AG04450 (cell line): Measurements from ENCODE around the gene PNPLA5. TPM values are rescaled to one million over a fixed set of nuclear protein-coding genes. Genes with fewer than 3 reads are reported as not detected.
"Not testable (repeated sequence)": the region's sequence is repeated elsewhere in the genome, so short reads cannot be mapped to it uniquely, and the experiment has no call there.

Experiments
- CTCF ChIA-PET: fragments of 300-600, 350-600 bp; formaldehyde crosslinking; extraction: SDS; loops from one replicate; lab custom pipeline; 2022; ENCODE audit warnings: antibody characterized with exemption, inconsistent platforms; lab: Charles Lee
- POLR2A ChIA-PET: fragments of 350-600 bp; formaldehyde crosslinking; extraction: SDS; loops from one replicate; lab custom pipeline; 2021; ENCODE audit warnings: antibody characterized with exemption, inconsistent platforms; lab: Yijun Ruan, JAX
- DNase-seq: peaks from one replicate; pipeline ENCODE4 v3.0.0-alpha.2; 2011; ENCODE audit warnings: low read depth, low spot score
- H3K27ac ChIP-seq: one replicate; pipeline ENCODE4 v1.5.1; 2012; ENCODE audit warnings: low read depth, low read length, control low read depth
- H3K27me3 ChIP-seq: one replicate; pipeline ENCODE4 v1.6.0; 2012; ENCODE audit warnings: low read length; ENCODE audit not compliant: control insufficient read depth, insufficient read depth
- H3K4me3 ChIP-seq: 2 replicates; pipeline ENCODE4 v1.5.1; 2011; ENCODE audit warnings: mild to moderate bottlenecking, low read depth, low read length, control low read depth
- H3K9me3 ChIP-seq: 2 replicates; pipeline ENCODE4 v1.5.1; 2012; ENCODE audit warnings: low read length; ENCODE audit not compliant: control insufficient read depth, insufficient read depth
- polyA plus RNA-seq: library from polyadenylated mRNA; depleted of rRNA; stranded (reverse); fragments of >200 nt; gene quantifications from 2 replicates; pipeline ENCODE4 v1.2.3, GENCODE V29; 2011
- TF ChIP-seq, protein P1 (sequence below): IDR thresholded peaks from 2 replicates; pipeline ENCODE4 v1.5.1; 2011; ENCODE audit warnings: low read depth, low read length, control low read depth, inconsistent platforms

The PNPLA5 gene
- polyA plus RNA-seq, 1 experiment: 0.12 TPM

GRCh38 chr22:43878831-43879550, 12.8 kb downstream of the PNPLA5 start:
- Histone ChIP-seq H3K27me3 (peaks cover 14% of the 10 kb centered on the region), H3K4me3 (no peak overlapping the region), H3K9me3 (peaks cover 6% of the 10 kb centered on the region), H3K27ac (no peak overlapping the region)
- CTCF ChIA-PET: no interaction called here
- DNase-seq: no peak
- POLR2A ChIA-PET: no interaction called here
- TF ChIP-seq, protein P1, sequence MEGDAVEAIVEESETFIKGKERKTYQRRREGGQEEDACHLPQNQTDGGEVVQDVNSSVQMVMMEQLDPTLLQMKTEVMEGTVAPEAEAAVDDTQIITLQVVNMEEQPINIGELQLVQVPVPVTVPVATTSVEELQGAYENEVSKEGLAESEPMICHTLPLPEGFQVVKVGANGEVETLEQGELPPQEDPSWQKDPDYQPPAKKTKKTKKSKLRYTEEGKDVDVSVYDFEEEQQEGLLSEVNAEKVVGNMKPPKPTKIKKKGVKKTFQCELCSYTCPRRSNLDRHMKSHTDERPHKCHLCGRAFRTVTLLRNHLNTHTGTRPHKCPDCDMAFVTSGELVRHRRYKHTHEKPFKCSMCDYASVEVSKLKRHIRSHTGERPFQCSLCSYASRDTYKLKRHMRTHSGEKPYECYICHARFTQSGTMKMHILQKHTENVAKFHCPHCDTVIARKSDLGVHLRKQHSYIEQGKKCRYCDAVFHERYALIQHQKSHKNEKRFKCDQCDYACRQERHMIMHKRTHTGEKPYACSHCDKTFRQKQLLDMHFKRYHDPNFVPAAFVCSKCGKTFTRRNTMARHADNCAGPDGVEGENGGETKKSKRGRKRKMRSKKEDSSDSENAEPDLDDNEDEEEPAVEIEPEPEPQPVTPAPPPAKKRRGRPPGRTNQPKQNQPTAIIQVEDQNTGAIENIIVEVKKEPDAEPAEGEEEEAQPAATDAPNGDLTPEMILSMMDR: no peak

DNA sequence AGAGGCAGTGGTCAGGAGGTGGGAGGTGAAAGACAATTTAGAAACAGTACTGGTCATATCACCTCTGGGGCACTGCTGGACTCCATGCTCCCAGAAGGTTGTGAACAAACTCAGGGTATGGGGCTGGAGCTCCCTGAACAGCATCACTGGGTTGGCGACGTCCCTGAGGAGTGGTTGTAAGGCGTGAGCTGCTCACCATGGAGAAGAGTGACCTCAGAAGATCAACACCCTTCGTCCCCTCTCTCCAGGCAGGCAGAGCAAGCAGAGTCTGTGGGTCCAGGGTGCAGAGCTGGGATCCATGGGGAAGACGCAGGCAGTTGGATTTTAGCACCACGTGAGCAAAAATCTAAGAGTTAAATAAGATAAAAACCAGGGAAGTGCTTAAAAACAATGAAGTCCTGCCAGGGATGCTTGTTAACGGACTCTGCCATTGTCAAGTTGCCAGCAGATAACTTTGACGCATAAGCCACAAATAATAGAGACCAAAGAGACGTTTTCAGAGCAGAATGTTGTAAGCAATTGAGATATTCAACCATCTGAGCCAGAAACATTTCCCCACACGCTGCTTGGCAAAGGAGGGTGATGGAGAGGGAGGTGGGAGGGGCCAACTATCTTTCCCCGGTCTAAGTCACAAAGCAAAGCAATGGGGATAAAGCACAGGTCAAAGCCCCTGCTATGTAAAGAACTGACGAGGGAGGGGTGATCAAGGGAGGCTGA, 13.6 kb downstream of the PNPLA5 start:
- Histone ChIP-seq H3K27me3 (peaks cover 14% of the 10 kb centered on the region), H3K4me3 (no peak overlapping the region), H3K9me3 (peaks cover 6% of the 10 kb centered on the region), H3K27ac (no peak overlapping the region)
- ChIA-PET CTCF (interaction anchor here (0.6 to 1.2 kb wide), 2 partner anchors 9 to 647 kb away, joined by 3 read pairs; no protein-coding TSS in a partner anchor), POLR2A (no interaction called here)
- TF ChIP-seq, protein P1: no peak
- no peak for DNase-seq

DNA sequence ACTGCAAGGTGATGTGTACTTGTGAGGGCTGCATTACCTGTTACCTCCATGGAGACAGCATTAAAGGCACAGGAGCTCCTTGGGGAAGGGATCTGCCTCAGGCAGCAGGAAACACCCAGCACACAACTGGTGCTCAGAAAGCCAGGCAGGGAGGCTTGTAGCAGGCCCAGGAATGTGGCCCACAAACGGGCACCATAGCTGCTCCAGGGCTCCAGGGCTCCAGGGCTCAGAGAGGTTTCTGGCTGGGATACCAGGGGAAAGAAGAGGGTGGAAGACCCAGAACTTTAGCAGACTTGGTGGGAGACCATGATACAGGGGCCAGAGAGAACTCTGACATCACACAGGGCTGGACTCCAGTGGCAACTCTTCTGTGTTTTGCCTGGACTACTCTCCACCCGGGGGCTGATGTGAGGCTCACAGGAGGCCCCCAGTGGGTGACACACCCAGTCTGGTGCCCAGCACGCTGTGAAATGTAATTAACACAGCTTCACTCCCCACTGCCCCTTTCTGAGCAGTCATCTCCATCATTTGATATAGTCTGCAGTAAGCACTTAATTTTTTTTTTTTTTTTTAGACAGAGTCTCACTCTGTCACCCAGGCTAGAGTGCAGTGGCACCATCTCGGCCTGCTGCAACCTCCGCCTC, 14.8 kb downstream of the PNPLA5 start:
- POLR2A ChIA-PET: no interaction called here

GRCh38 chr22:43869799-43870198, 22.0 kb downstream of the PNPLA5 start:
- TF ChIP-seq, protein P1: no peak
- no peak for DNase-seq
- Histone ChIP-seq H3K27me3 (no peaks in the 10 kb centered on the region), H3K27ac (no peak overlapping the region), H3K9me3 (no peaks in the 10 kb centered on the region), H3K4me3 (no peak overlapping the region)
- ChIA-PET POLR2A (no interaction called here), CTCF (no interaction called here)

More for the DNA sequence above, 14.8 kb downstream of the PNPLA5 start:
- TF ChIP-seq, protein P1: no peak
- no peaks in the 10 kb centered on the region for H3K9me3 ChIP-seq
- H3K27ac ChIP-seq: no peak overlapping the region
- H3K27me3 ChIP-seq: peaks cover 14% of the 10 kb centered on the region
- no peak overlapping the region for H3K4me3 ChIP-seq
- no peak for DNase-seq
- CTCF ChIA-PET: interaction anchor here (1.0 kb wide), 1 partner anchor 8 kb away, joined by 5 read pairs; no protein-coding TSS in a partner anchor

DNA sequence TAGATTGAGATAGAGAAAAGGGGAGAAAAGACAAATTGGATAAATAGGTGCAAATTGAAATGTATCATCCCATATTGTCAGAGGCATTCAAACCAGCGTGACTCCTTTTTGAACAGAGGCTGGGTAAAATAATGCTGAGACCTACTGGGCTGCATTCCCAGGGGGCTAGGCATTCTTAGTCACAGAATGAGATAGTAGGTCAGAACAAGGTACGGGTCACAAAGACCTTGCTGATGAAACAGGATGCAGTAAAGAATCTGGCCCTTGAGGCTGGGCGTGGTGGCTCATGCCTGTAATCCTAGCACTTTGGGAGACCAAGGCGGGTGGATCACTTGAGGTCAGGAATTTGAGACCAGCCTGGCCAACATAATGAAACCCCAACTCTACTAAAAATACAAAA, 22.8 kb downstream of the PNPLA5 start:
- POLR2A ChIA-PET, DNase-seq, H3K27me3 ChIP-seq, H3K9me3 ChIP-seq, H3K27ac ChIP-seq, H3K4me3 ChIP-seq: not testable (repeated sequence)
- CTCF ChIA-PET: interaction anchor here (2.4 kb wide), 1 partner anchor 16 kb away, joined by 7 read pairs; no protein-coding TSS in a partner anchor
